Effector memory CD4-positive, alpha-beta T cell (primary cell): ENCODE data around the gene OS9.

Experiments
- DNase-seq, 3 donors: peaks; one replicate each; pipeline ENCODE4 v3.0.0-alpha.2; 2020
- H3K27ac ChIP-seq: 2 replicates; pipeline ENCODE4 v1.7.0; 2013; ENCODE audit warnings: mild to moderate bottlenecking, low read length, moderate library complexity; ENCODE audit not compliant: insufficient read depth, poor library complexity, severe bottlenecking
- H3K27me3 ChIP-seq: replicated peaks from 2 replicates; pipeline ENCODE4 v1.7.0; 2013; ENCODE audit warnings: mild to moderate bottlenecking, low read length; ENCODE audit not compliant: insufficient read depth, control insufficient read depth, poor library complexity, severe bottlenecking
- H3K36me3 ChIP-seq: 2 replicates; pipeline ENCODE4 v1.7.0; 2013; ENCODE audit warnings: mild to moderate bottlenecking, low read length, moderate library complexity; ENCODE audit not compliant: control insufficient read depth, insufficient read depth
- H3K4me1 ChIP-seq: 2 replicates; pipeline ENCODE4 v1.7.0; 2013; ENCODE audit warnings: low read length, mild to moderate bottlenecking; ENCODE audit not compliant: control insufficient read depth, insufficient read depth, poor library complexity, severe bottlenecking
- H3K4me3 ChIP-seq: 2 replicates; pipeline ENCODE4 v1.7.0; 2013; ENCODE audit warnings: low read length, low read depth, mild to moderate bottlenecking; ENCODE audit not compliant: insufficient read depth, poor library complexity, severe bottlenecking
- H3K9me3 ChIP-seq: 2 replicates; pipeline ENCODE4 v1.7.0; 2013; ENCODE audit warnings: mild to moderate bottlenecking, low read length, moderate library complexity; ENCODE audit not compliant: control insufficient read depth

OS9 gene

GRCh38 chr12:57757771-57758170 is 63.8 kb downstream of the OS9 start:
- Histone ChIP-seq H3K9me3 (no peaks in the 10 kb centered on the region), H3K27me3 (no peaks in the 10 kb centered on the region), H3K4me1 (peaks cover 28% of the 10 kb centered on the region), H3K27ac (no peak overlapping the region), H3K36me3 (peaks cover 16% of the 10 kb centered on the region), H3K4me3 (no peak overlapping the region)
- no peak for DNase-seq

GRCh38 chr12:57758552-57759359 is 64.8 kb downstream of the OS9 start:
- Histone ChIP-seq H3K27ac (no peak overlapping the region), H3K4me3 (no peak overlapping the region), H3K27me3 (no peaks in the 10 kb centered on the region), H3K36me3 (peaks cover 16% of the 10 kb centered on the region), H3K9me3 (no peaks in the 10 kb centered on the region), H3K4me1 (peaks cover 25% of the 10 kb centered on the region)
- DNase-seq: no peak

GRCh38 chr12:57759360-57759980 is 65.5 kb downstream of the OS9 start:
- H3K36me3 ChIP-seq: peaks cover 16% of the 10 kb centered on the region

GRCh38 chr12:57760347-57760982 is 66.5 kb downstream of the OS9 start:
- no peak for DNase-seq
- Histone ChIP-seq H3K27me3 (peaks cover 5% of the 10 kb centered on the region), H3K4me3 (no peak overlapping the region), H3K36me3 (peaks cover 16% of the 10 kb centered on the region), H3K4me1 (peaks cover 28% of the 10 kb centered on the region), H3K27ac (no peak overlapping the region), H3K9me3 (no peaks in the 10 kb centered on the region)

More at GRCh38 chr12:57759360-57759980, 65.5 kb downstream of the OS9 start:
- peaks cover 4% of the 10 kb centered on the region for H3K27me3 ChIP-seq
- H3K27ac ChIP-seq: no peak overlapping the region
- no peak for DNase-seq
- peaks cover 21% of the 10 kb centered on the region for H3K4me1 ChIP-seq
- no peaks in the 10 kb centered on the region for H3K9me3 ChIP-seq
- H3K4me3 ChIP-seq: no peak overlapping the region

GRCh38 chr12:57761391-57761998 is 67.6 kb downstream of the OS9 start:
- H3K36me3 ChIP-seq: peaks cover 16% of the 10 kb centered on the region
- no peak for DNase-seq
- peaks cover 30% of the 10 kb centered on the region for H3K4me1 ChIP-seq
- no peak overlapping the region for H3K4me3 ChIP-seq
- H3K27ac ChIP-seq: no peak overlapping the region
- H3K27me3 ChIP-seq: peaks cover 13% of the 10 kb centered on the region
- no peaks in the 10 kb centered on the region for H3K9me3 ChIP-seq

- Histone ChIP-seq H3K27ac (no peak overlapping the region), H3K36me3 (peaks cover 16% of the 10 kb centered on the region), H3K9me3 (no peaks in the 10 kb centered on the region), H3K27me3 (peaks cover 19% of the 10 kb centered on the region), H3K4me3 (no peak overlapping the region), H3K4me1 (peaks cover 29% of the 10 kb centered on the region)
- DNase-seq: no peak
Measured at GRCh38 chr12:57762463-57762862, 68.5 kb downstream of the OS9 start.

GRCh38 chr12:57763881-57764661 is 70.1 kb downstream of the OS9 start:
- Histone ChIP-seq H3K36me3 (peaks cover 1% of the 10 kb centered on the region), H3K4me3 (peak overlapping the region; percentile 68), H3K9me3 (no peaks in the 10 kb centered on the region), H3K27me3 (peaks cover 19% of the 10 kb centered on the region), H3K27ac (no peak overlapping the region), H3K4me1 (peaks cover 29% of the 10 kb centered on the region)
- DNase-seq: no peak

- H3K27ac ChIP-seq: peak overlapping the region; percentile 7
Measured at GRCh38 chr12:57764662-57765002, 70.7 kb downstream of the OS9 start.

GRCh38 chr12:57765003-57765697 is 71.2 kb downstream of the OS9 start:
- DNase-seq: peak in 1 of 3 donors; percentile 13
- H3K36me3 ChIP-seq: peaks cover 3% of the 10 kb centered on the region
- no peaks in the 10 kb centered on the region for H3K9me3 ChIP-seq
- peaks cover 29% of the 10 kb centered on the region for H3K4me1 ChIP-seq
- peak overlapping the region; percentile 7 for H3K27ac ChIP-seq
- peaks cover 19% of the 10 kb centered on the region for H3K27me3 ChIP-seq
- H3K4me3 ChIP-seq: peak overlapping the region; percentile 68

More at GRCh38 chr12:57764662-57765002, 70.7 kb downstream of the OS9 start:
- Histone ChIP-seq H3K4me1 (peaks cover 29% of the 10 kb centered on the region), H3K4me3 (peak overlapping the region; percentile 68), H3K36me3 (peaks cover 1% of the 10 kb centered on the region), H3K27me3 (peaks cover 19% of the 10 kb centered on the region), H3K9me3 (no peaks in the 10 kb centered on the region)
- DNase-seq: no peak
